IPS-18c (cell line): ENCODE measurements around the gene CPN2.

Experiments
- H3K4me3 ChIP-seq: 2 replicates; pipeline ENCODE4 v1.7.0; 2013; ENCODE audit warnings: low read depth, mild to moderate bottlenecking, low read length, moderate library complexity; ENCODE audit not compliant: insufficient read depth
- H3K9me3 ChIP-seq: one replicate; pipeline ENCODE4 v1.6.1; 2013; ENCODE audit warnings: mild to moderate bottlenecking, low read length, moderate library complexity; ENCODE audit not compliant: control insufficient read depth, insufficient read depth

Gene CPN2

DNA sequence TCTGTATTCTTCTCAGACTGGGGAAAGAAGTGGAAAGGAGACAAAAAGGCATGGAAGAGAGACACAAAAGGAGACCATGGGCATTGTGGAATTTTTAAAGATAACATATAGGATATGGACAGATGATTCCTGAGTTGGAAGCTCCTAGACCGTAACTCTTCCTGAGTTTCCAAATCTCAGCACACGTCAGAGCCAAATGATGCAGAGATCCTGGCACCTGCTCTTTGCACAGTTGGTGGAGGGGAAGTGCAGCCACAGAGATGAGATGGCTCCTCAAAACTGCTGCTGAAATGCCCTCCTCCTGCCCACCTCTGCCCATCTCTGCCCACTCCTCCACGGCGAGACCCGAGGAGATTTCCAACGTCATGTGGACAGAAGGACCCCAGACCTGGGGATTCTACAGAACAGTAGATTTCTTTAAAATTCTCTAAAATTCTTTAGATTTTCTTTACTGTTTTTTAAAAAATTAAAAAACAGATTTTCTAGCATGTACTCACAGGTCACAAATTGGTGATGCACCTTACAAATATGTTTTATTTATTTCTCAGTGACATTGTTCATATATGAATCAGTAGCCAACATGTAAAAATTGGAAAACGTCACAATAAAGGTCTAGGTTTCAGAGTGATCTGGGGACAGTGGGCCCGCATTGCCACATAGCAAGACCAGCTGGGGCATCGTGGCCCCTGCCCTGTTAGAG, 8.1 kb downstream of the CPN2 start:
- Histone ChIP-seq H3K9me3 (no peaks in the 10 kb centered on the region), H3K4me3 (no peak overlapping the region)

DNA sequence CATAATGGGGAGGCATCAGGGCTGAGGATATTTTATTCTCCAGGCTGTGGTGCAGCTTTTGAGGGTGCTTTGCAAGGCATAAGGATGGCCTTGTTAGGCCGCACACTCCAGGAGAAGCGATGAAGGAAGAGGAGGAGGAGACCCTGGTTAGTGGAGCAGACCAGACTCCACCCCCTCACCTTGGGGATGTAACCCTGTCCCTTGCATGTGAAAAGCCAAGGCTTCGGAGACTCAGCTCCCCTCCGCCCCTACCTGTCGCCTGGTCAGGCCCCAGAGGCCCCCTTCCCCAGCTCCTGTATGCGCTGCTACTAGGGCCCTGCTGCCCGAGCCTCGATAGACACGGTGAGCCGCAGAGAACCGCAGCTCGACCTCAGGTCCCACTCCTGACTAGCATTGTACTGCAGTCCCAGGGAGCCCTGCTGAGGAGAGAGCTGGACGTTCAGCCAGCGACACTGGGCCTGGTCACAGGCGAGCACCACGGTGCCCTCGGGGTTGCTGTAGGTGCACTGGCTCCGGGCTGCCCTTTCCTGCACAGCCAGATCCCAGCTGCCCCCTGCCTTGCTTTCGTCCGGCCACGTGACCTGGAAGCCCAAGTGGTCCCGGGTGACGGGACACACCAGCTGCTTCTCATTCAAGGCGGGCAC, 10.2 kb downstream of the CPN2 start:
- H3K9me3 ChIP-seq, result no peaks in the 10 kb centered on the region

GRCh38 chr3:194339840-194340239, 11.3 kb downstream of the CPN2 start:
- Histone ChIP-seq H3K9me3 (no peaks in the 10 kb centered on the region), H3K4me3 (no peak overlapping the region)

More for the DNA sequence above, 10.2 kb downstream of the CPN2 start:
- H3K4me3 ChIP-seq, result no peak overlapping the region

- Histone ChIP-seq H3K4me3 (no peak overlapping the region), H3K9me3 (no peaks in the 10 kb centered on the region)
Measured at GRCh38 chr3:194339356-194339755, 11.8 kb downstream of the CPN2 start.

GRCh38 chr3:194337965-194338753, 13.0 kb downstream of the CPN2 start:
- Histone ChIP-seq H3K9me3 (no peaks in the 10 kb centered on the region), H3K4me3 (no peak overlapping the region)

DNA sequence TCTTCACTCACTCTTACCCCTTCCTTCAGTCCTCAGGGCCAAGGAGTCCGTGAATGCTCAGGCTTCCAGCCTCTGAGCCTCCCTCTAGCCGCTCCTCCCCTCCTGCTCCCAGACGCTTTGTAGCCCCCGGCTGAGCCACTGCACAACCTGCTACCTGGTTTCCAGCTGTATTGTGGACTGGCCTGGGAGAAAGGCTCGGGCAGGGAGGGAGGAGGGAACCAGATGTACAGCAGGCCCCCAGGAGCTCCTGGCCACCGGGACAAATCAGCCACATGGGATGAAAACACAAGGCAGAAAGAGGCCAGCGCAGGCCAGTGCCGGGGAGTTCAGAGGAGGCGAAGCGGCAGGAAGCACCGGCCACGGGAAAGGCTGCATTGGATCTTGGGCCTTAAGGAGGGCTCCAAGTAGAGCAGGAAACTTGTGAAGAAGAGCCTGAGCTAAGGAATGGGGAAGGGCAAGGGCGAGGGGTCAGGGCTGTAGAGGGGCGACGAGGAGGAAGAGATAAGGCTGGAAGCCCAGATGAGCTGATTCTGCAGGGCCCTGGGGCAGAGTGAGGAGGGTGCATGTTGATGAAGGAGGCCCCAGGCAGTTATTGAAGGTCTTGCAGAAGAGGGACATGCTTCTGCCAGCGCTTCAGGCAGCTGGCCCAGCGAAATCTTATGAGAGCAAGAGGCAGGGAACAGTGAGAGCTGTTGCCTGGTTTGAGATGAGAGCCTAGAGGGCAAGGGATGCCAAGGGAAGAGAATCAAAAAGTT, 14.3 kb downstream of the CPN2 start:
- H3K4me3 ChIP-seq, result no peak overlapping the region
- no peaks in the 10 kb centered on the region for H3K9me3 ChIP-seq

- H3K4me3 ChIP-seq, result no peak overlapping the region
- H3K9me3 ChIP-seq, result no peaks in the 10 kb centered on the region
Measured at GRCh38 chr3:194333981-194334320, 17.2 kb downstream of the CPN2 start.

- peak overlapping the region; percentile 37; the same call in 1 of the 2 replicates for H3K4me3 ChIP-seq
- H3K9me3 ChIP-seq, result no peaks in the 10 kb centered on the region
Measured at GRCh38 chr3:194333212-194333980, 17.7 kb downstream of the CPN2 start.

GRCh38 chr3:194332858-194333211, 18.3 kb downstream of the CPN2 start:
- Histone ChIP-seq H3K4me3 (no peak overlapping the region), H3K9me3 (no peaks in the 10 kb centered on the region)

GRCh38 chr3:194330579-194330978, 20.5 kb downstream of the CPN2 start:
- no peaks in the 10 kb centered on the region for H3K9me3 ChIP-seq
- H3K4me3 ChIP-seq, result no peak overlapping the region

- H3K4me3 ChIP-seq, result no peak overlapping the region
- H3K9me3 ChIP-seq, result no peaks in the 10 kb centered on the region
Measured at GRCh38 chr3:194330160-194330559, 21.0 kb downstream of the CPN2 start.

DNA sequence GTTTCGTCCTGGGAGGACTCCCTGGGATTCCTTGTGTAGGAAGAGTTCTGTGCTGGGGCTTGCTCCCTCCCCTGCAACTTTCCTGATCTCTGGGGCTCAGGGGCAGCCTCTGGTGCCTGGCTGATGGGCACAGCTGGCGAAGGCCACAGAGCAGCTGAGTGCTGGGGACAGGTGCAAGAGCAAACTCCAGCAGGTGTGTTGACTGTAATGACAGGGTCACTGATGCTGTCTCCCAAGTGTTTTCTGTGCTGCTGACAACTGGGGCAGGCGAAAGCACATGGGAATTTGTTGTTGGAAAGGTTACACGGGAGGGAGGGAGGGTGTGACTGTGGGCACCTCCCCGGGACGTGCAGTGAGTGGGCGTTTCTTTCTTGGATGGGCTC, 21.6 kb downstream of the CPN2 start:
- Histone ChIP-seq H3K4me3 (no peak overlapping the region), H3K9me3 (no peaks in the 10 kb centered on the region)

DNA sequence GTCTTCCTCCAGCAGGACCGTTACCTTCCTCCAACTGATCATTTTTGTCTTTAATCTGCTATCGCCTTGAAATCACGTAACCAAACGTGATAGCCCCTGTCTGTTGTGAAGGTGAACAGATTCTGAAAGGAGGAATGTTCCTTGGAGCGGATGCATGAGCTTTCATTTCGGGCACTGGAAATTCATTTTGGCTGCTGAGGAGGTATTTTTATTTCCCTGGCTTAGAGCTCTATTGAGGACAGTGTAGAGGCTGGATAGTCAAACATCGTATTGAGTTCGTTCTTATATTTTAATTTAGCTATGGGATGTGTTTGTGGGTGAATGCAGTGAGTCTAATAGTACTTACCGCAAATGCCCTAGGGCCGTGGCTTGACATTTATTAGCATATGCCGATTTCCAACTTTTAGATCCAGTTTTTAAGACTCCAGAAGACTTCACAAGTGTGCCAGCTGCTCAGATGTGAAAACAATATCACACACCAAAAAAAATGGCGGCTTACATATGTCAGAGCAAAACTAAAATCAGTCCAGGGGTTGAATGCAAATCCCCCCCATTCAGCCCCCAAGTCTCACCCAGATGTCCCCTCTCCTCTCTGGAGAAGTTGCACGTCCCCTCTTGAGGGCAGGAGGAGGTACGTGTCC, 22.1 kb downstream of the CPN2 start:
- Histone ChIP-seq H3K9me3 (no peaks in the 10 kb centered on the region), H3K4me3 (no peak overlapping the region)

GRCh38 chr3:194328053-194328657, 23.0 kb downstream of the CPN2 start:
- Histone ChIP-seq H3K9me3 (no peaks in the 10 kb centered on the region), H3K4me3 (no peak overlapping the region)

DNA sequence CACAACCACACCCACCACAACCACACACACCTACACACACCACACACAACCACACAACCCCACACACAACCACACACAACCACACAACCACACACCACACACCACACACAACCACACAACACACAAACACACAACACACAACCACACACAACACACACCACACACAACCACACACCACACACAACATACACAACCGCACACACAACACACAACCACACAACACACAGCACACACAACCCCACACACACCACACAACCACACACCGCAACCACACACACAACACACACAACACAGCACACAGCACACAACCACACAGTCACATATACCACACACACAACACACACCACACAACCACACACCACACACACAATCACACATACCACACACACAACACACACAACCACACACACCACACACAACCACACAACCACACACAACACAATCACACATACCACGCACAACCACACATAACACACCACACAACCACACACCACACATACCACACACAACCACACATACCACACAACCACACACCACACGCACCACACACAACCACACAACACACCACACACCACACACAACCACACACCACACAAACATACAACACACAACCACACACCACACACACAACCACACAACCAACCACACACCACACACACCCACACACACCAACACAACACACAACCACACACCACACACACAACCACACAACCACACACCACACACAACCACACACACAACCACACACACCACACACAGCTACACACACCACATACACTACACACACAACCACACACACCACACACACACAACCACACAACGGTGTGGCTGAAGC, 23.7 kb downstream of the CPN2 start:
- no peak overlapping the region for H3K4me3 ChIP-seq
- H3K9me3 ChIP-seq, result no peaks in the 10 kb centered on the region

GRCh38 chr3:194326968-194327217, 24.2 kb downstream of the CPN2 start:
- Histone ChIP-seq H3K4me3 (no peak overlapping the region), H3K9me3 (no peaks in the 10 kb centered on the region)
